ENCODE measurements around the gene NRAS. TPM values are rescaled to one million over a fixed set of nuclear protein-coding genes. Genes with fewer than 3 reads are reported as not detected.

NRAS gene
- total RNA-seq, 2 experiments from 2014 or later, result 49.1 to 49.9 TPM

DNA sequence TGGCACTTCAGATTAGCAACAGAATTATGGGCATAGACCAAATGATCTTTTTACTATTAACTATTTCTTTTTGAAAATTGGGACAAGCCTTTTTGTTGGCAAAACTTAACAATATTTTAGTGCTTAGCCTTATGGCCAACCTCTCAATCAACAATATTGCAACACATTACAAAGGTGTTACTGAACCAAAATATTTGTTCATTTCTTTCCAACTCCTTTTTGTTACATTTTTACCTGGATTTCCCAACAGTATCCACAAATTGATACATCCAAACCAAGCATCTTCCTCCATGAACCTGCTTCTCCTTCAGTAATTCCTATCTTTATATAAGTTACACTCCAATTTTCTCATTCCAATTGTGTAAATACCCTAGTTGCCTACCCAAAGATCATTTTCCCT, 19.8 kb downstream of the NRAS start:
- no peaks in the 10 kb centered on the region for H3K9me3 Mint-ChIP-seq
- no peaks in the 10 kb centered on the region for H3K36me3 Mint-ChIP-seq (ENCODE audit: low read depth)
- H3K4me1 Mint-ChIP-seq (ENCODE audit: low read depth), result no peaks in the 10 kb centered on the region
- TF ChIP-seq, protein P1, sequence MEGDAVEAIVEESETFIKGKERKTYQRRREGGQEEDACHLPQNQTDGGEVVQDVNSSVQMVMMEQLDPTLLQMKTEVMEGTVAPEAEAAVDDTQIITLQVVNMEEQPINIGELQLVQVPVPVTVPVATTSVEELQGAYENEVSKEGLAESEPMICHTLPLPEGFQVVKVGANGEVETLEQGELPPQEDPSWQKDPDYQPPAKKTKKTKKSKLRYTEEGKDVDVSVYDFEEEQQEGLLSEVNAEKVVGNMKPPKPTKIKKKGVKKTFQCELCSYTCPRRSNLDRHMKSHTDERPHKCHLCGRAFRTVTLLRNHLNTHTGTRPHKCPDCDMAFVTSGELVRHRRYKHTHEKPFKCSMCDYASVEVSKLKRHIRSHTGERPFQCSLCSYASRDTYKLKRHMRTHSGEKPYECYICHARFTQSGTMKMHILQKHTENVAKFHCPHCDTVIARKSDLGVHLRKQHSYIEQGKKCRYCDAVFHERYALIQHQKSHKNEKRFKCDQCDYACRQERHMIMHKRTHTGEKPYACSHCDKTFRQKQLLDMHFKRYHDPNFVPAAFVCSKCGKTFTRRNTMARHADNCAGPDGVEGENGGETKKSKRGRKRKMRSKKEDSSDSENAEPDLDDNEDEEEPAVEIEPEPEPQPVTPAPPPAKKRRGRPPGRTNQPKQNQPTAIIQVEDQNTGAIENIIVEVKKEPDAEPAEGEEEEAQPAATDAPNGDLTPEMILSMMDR (IDR thresholded peaks at IDR 0.05), result no peak
- DNase-seq (no peak), ATAC-seq (no peak)
- CTCF ChIA-PET, result no interaction called here
- intact Hi-C loops (cut with micrococcal nuclease), result no loop called here
- no peak overlapping the region for H3K27ac Mint-ChIP-seq
- POLR2A ChIA-PET, result no interaction called here
- peaks cover 10% of the 10 kb centered on the region for H3K27me3 Mint-ChIP-seq
- H3K4me3 Mint-ChIP-seq, result no peak overlapping the region

DNA sequence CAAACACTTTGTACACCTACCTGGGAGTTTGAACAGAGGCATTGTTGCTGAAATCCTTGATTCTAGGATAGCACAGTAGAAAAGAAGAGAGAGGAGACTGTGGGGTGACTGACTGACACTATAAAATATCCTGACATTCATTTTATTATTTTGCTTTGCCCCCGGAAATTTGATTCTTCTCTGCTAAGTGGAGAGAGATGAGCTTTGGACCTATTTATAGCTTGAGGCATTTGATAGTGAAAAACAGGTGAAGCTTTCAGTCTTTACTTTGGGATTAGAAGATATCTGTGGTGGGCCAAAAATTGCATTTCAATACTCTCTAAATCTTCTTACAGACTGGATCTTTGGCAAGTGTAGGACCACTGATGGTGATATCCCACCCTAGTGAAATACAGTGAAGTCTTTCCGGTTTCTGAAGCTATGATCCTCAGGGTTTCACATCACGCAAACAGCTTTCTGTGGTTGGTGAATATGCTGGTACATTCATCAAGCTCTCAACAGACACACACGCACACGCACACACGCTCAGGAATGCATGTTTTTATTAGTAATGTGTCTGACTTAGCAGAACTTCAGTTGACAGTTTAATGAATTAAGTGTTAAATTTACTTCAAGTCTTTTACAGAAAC, 21.0 kb downstream of the NRAS start, which contains the start of gene AMPD1:
Gene AMPD1, minus strand, starts transcription at position 117 of the 629 bp plus-strand sequence. Its CDS starts 75 bp downstream, at position 42.
- Mint-ChIP-seq H3K9me3 (no peaks in the 10 kb centered on the region), H3K4me3 (no peak within 1 kb of the TSS), H3K27me3 (peaks cover 13% of the 10 kb centered on the region), H3K4me1 (ENCODE audit: low read depth) (no peaks in the 10 kb centered on the region), H3K27ac (no peak within 1 kb of the TSS), H3K36me3 (ENCODE audit: low read depth) (no peaks in the 10 kb centered on the region)
- ATAC-seq (no peak), DNase-seq (no peak)
- ChIA-PET CTCF (interaction anchor here (1.1 to 2.0 kb wide), 2 partner anchors 28 to 349 kb away, joined by 4 to 5 read pairs; no protein-coding TSS in a partner anchor), POLR2A (interaction anchor here (0.7 to 1.5 kb wide), 2 partner anchors 17 to 21 kb away, joined by 3 read pairs; partner anchors contain the start of gene NRAS)
- TF ChIP-seq, protein P1 (IDR thresholded peaks at IDR 0.05), result no peak
- intact Hi-C loops (cut with micrococcal nuclease), result no loop called here

DNA sequence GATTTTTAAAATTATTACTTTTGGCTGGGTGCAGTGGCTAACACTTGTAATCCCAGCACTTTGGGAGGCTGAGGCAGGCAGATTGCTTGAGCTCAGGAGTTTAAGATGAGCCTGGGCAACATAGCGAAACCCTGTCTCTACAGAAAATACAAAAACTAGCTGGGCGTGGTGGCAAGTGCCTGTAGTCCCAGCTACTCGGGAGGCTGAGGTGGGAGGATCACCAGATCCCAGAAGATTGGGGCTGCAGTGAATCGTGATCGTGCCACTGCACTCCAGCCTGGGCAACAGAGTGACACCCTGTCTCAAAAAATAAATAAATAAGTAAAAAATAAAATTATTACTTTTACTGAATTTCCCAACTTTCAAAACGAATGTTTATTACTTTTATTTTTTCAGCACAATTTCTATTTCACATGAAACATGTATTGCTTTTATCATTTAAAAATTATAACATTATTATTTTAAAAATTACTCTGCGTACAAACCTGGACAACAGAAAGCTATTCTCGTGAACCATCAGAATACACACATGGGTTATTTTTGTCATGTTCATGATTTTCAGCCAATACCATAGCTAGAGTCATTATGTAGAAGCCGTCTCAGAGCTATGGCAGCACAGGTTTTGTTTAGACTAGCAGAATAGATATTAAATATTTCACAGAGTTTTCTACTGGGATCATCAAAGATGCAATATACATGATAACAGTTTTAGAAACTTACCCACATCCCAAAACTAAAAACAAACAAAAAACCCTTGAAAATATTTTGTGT, 21.8 kb downstream of the NRAS start:
- ATAC-seq, result no peak
- ChIA-PET CTCF (interaction anchor here (1.1 to 2.0 kb wide), 2 partner anchors 27 to 348 kb away, joined by 4 to 5 read pairs; no protein-coding TSS in a partner anchor), POLR2A (interaction anchor here (1.5 kb wide), 1 partner anchor 21 kb away, joined by 3 read pairs; the partner anchor contains the start of gene NRAS)
- no peak for DNase-seq
- H3K4me3 Mint-ChIP-seq, result no peak overlapping the region
- no peak overlapping the region for H3K27ac Mint-ChIP-seq
- H3K36me3 Mint-ChIP-seq (ENCODE audit: low read depth), result no peaks in the 10 kb centered on the region
- TF ChIP-seq, protein P1 (IDR thresholded peaks at IDR 0.05), result no peak
- H3K4me1 Mint-ChIP-seq (ENCODE audit: low read depth), result no peaks in the 10 kb centered on the region
- H3K9me3 Mint-ChIP-seq, result no peaks in the 10 kb centered on the region
- intact Hi-C loops (cut with micrococcal nuclease), result no loop called here
- peaks cover 18% of the 10 kb centered on the region for H3K27me3 Mint-ChIP-seq

DNA sequence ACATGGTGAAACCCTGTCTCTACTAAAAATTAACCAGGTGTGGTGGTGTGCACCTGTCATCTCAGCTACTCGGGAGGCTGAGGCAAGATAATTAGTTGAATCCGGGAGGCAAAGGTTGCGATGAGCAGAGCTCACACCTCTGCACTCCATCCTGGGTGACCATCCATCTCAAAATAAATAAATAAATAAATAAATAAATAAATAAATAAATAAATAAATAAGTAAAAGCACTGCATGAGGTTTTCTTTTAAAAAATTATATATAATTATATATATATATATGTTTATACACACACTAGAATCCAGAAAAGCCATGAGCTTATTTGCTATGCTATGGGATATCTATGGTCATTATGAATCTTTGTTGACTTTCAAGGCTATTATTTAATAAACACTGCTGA, 23.6 kb downstream of the NRAS start:
- no peak overlapping the region for H3K4me3 Mint-ChIP-seq
- peaks cover 25% of the 10 kb centered on the region for H3K27me3 Mint-ChIP-seq
- no peak overlapping the region for H3K27ac Mint-ChIP-seq
- no peaks in the 10 kb centered on the region for H3K4me1 Mint-ChIP-seq (ENCODE audit: low read depth)
- intact Hi-C loops (cut with micrococcal nuclease), result no loop called here
- TF ChIP-seq, protein P1 (IDR thresholded peaks at IDR 0.05), result no peak
- CTCF ChIA-PET, result no interaction called here
- no peaks in the 10 kb centered on the region for H3K36me3 Mint-ChIP-seq (ENCODE audit: low read depth)
- H3K9me3 Mint-ChIP-seq, result no peaks in the 10 kb centered on the region
- ATAC-seq (no peak), DNase-seq (no peak)
- POLR2A ChIA-PET, result interaction anchor here (1.1 kb wide), 1 partner anchor 12 kb away, joined by 3 read pairs; no protein-coding TSS in a partner anchor

DNA sequence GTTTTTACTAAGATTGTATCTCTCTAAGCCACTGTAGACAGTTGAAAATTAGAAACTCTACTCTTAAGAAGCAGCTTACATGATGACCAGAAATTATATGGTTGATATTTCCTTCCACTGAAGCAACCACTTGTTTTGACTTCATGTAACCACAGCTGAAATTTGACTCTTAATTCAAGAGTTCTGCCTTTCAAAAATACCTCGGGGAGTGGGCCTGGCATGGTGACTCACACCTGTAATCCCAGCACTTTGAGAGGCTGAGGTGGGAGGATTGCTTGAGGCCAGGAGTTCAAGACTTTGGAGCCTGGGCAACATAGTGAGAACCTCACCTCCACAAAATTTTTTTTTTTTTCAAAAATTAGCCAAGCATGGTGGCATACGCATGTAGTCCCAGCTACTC, 25.5 kb downstream of the NRAS start:
- intact Hi-C loops (cut with micrococcal nuclease), result no loop called here
- ChIA-PET CTCF (no interaction called here), POLR2A (no interaction called here)
- TF ChIP-seq, protein P1 (IDR thresholded peaks at IDR 0.05), result no peak
- Mint-ChIP-seq H3K9me3 (no peaks in the 10 kb centered on the region), H3K27ac (no peak overlapping the region), H3K4me1 (ENCODE audit: low read depth) (no peaks in the 10 kb centered on the region), H3K4me3 (no peak overlapping the region), H3K36me3 (ENCODE audit: low read depth) (no peaks in the 10 kb centered on the region), H3K27me3 (peaks cover 34% of the 10 kb centered on the region)
- DNase-seq, result no peak
- ATAC-seq, result no peak

All from activated CD8-positive, alpha-beta T cell treated with anti-CD3 and anti-CD28 coated beads for 36 hours (primary cell).